HG03439 (cell line): Measurements from ENCODE around the gene ZNF217.
A peak's percentile ranks its signal among the peaks of the same experiment; 100 is the strongest.
"Not testable (repeated sequence)": the region's sequence is repeated elsewhere in the genome, so short reads cannot be mapped to it uniquely, and the experiment has no call there.

ENCODE experiments used
- ATAC-seq: cut with Tn5 transposase; IDR thresholded peaks from one replicate; pipeline ENCODE4 v1.9.1; 2021; ENCODE audit warnings: mild to moderate bottlenecking, moderate library complexity; ENCODE audit not compliant: unreplicated experiment

ZNF217 gene

GRCh38 chr20:53593466-53594007 lies at the start of gene ZNF217:
Gene ZNF217 (minus strand): TSS chr20:53593839. CDS start chr20:53582826, 11,013 bp downstream.
- peak; percentile 30 for ATAC-seq

- ATAC-seq = peak; percentile 93
Measured at GRCh38 chr20:53643031-53643832, 49.6 kb upstream of the ZNF217 start.

GRCh38 chr20:53642196-53643030 lies 48.8 kb upstream of the ZNF217 start:
- ATAC-seq = peak; percentile 33

- ATAC-seq = no peak
Measured at GRCh38 chr20:53639647-53640440, 46.2 kb upstream of the ZNF217 start.

GRCh38 chr20:53639128-53639527 lies 45.5 kb upstream of the ZNF217 start:
- no peak for ATAC-seq

GRCh38 chr20:53637310-53637709 lies 43.7 kb upstream of the ZNF217 start:
- not testable (repeated sequence) for ATAC-seq

- no peak for ATAC-seq
Measured at GRCh38 chr20:53636540-53637097, 43.0 kb upstream of the ZNF217 start.

GRCh38 chr20:53635221-53635620 lies 41.6 kb upstream of the ZNF217 start:
- no peak for ATAC-seq

- ATAC-seq = no peak
Measured at GRCh38 chr20:53631909-53632662, 38.4 kb upstream of the ZNF217 start.

GRCh38 chr20:53629436-53629835 lies 35.8 kb upstream of the ZNF217 start:
- no peak for ATAC-seq

- ATAC-seq = not testable (repeated sequence)
Measured at GRCh38 chr20:53628758-53629157, 35.1 kb upstream of the ZNF217 start.

GRCh38 chr20:53628076-53628475 lies 34.4 kb upstream of the ZNF217 start:
- ATAC-seq = no peak

- not testable (repeated sequence) for ATAC-seq
Measured at GRCh38 chr20:53627001-53627400, 33.4 kb upstream of the ZNF217 start.

- ATAC-seq = no peak
Measured at GRCh38 chr20:53626584-53626983, 32.9 kb upstream of the ZNF217 start.

- no peak for ATAC-seq
Measured at GRCh38 chr20:53625311-53626129, 31.9 kb upstream of the ZNF217 start.

- not testable (repeated sequence) for ATAC-seq
Measured at GRCh38 chr20:53624927-53625250, 31.2 kb upstream of the ZNF217 start.

GRCh38 chr20:53623454-53624211 lies 30.0 kb upstream of the ZNF217 start:
- peak; percentile 59 for ATAC-seq

GRCh38 chr20:53623134-53623453 lies 29.5 kb upstream of the ZNF217 start:
- peak; percentile 4 for ATAC-seq
